Measurements from ENCODE around the gene IFI27.
"Not testable (repeated sequence)": the region's sequence is repeated elsewhere in the genome, so short reads cannot be mapped to it uniquely, and the experiment has no call there.

IFI27 gene

DNA sequence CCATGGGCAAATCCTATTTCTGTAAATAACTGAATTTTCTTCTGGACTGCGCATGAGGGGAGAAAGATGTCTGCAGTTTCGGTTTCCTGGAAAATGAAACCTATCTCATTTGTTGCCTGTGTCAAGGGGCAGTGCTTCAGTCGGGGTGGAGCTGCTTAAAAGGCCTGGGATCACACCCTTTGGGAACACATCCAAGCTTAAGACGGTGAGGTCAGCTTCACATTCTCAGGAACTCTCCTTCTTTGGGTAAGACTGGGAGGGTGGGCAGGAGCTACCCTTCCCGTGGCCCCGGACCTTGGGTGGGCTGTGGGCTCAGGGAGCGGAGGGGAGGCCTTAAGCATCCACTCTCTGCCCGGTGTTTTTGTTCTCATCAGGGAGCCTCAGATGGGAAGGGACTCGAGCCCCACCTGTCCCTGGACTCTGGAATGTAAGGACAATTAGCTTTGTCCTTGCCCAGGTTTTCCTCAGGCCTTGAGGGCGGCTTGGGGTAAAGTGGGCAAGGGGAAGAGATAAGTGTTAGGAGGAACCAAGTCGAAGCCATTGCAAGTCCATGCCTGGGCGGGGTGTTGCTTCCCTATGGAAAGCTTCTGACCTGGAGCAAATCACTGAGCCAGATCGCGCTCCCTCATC is at the start of gene IFI27:
Gene IFI27, plus strand, starts transcription at position 185 of the 630 bp plus-strand sequence.
- no peak for DNase-seq (ENCODE audit: low read depth in 2 of 2)

DNA sequence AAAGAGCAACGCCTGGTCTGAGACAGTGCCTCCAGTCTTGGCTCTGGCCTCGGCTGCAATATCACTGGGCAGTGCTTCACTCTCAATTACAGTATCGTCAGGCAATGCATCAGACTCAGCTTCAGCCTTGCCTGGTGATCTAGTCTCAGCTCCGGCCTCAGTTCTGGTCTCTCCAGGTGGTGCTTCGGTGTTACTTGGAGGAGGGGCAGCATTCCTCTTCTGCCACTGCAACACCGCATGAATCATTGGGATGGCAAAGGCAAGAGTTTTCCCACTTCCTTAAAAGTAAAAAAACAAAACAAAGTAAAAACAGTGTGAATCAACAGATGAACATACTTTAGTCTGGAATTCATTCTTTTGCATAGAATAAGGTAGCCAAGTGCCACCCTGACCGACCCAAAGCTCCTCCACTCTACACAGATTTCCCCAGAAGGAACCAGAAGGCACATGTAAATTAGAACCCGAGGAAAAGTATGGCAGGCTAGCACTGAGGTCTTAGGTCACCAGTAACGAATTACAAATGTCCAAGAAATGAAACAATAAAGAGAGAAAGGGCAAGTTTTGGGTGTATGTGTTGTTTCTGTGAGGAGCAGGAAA is 48.1 kb upstream of the IFI27 start:
- DNase-seq (ENCODE audit: low read depth in 2 of 2), result no peak

DNA sequence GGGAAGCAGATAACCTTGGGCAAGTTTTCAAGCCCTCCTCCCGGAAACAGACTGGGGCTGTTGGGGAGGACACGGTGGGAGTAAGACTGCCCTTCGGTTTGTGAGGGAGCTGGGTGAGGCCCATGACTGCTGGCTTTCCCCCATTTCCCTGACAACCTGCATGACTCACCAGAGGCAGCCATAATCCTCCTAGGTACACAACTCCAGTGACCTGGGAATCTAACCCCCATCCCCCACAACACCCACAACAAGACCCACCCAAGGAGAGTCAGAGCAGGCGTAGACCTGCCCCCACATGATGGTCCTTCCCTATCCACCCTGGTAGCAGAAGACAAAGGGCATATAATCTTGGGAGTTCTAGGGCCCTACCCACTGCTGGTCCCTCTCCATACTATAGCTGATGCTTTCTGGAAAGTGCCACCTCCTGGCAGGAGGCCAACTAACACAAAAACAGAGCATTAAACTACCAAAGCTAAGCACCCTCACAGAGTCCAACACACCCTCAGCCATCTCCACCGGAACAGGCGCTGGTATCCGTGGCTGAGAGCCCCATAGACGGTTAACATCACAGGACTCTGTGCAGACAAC is 44.4 kb upstream of the IFI27 start:
- no peak for DNase-seq (ENCODE audit: low read depth in 2 of 2)

DNA sequence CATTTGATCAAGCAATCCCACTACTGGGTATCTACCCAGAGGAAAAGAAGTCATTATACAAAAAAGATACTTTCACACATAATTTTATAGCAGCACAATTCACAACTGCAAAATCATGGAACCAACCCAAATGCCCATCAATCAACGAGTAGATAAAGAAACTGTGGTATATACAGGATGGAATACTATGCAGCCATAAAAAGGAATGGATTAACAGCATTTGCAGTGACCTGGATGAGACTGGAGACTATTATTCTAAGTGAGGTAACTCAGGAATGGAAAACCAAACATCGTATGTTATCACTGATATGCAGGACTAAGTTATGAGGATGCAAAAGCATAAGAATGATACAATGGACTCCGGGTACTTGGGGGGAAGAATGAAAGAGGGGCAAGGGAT is 38.5 kb upstream of the IFI27 start:
- DNase-seq (ENCODE audit: low read depth in 2 of 2), result not testable (repeated sequence)

DNA sequence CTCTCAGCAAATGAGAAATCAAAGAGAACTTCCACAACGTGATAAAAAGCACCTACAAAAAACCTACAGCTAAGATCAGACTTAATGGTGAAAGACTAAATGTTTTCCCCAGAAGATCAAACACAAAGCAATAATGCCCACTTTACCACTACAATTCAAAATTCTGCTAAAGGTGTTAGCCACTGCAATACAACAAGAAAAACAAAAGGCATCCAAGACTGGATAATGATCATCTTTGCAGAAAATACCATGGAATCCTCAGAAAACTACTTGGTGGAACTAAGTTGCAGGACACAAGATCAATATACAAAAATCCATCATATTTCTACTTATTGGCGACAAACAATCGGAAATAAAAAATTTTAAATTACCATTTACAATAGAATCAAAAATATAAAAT is 36.0 kb upstream of the IFI27 start:
- DNase-seq (ENCODE audit: low read depth in 2 of 2), result no peak

DNA sequence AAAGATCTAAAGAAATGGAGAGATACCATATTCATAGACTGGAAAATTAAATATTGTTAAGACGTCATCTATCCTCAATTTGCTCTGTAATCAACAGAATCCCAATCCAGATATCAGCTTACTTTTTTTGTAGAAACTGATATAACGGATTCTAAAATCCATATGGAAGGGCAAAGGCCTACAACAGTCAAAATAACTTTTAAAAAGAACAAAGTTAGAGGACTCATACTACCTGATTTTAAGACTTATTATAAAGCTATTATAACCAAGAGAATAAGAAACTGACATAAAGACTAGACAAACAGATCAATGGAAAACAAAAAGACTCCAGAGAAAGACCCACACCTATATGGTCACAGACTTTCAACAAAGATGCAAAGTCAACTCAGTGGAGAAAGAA is 35.5 kb upstream of the IFI27 start:
- DNase-seq (ENCODE audit: low read depth in 2 of 2), result no peak

DNA sequence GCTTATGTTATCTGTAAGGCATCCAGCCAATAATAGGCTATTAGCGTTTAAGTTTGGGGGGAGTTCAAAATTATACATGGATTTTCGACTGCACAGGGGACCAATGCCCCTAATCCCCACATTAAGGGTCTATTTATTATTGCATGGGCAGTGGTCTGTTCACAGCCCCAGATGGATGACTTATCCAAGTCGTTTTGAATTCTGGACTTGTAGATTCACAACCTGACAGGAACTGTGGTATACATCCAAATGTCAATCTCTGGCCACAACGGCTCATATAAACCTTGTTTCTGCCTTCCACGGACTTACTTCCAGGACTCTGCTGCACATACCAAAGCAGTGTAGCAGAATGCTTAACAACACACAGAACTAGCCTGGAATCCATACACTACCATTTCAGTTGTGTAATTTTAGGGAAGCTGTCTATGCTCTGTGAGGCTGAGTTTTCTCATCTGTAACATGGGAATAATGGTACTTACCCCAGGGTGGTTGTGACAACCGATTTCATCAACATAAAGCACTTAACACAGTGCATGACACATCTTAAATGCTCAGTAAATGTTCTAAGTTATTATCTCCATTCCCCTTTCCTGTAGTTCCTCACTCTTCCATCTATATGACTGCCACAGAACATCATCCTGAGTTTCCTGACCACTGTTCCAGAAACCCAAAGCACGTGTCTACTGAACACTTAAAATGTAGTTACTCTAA is 33.3 kb upstream of the IFI27 start:
- DNase-seq (ENCODE audit: low read depth in 2 of 2), result no peak

DNA sequence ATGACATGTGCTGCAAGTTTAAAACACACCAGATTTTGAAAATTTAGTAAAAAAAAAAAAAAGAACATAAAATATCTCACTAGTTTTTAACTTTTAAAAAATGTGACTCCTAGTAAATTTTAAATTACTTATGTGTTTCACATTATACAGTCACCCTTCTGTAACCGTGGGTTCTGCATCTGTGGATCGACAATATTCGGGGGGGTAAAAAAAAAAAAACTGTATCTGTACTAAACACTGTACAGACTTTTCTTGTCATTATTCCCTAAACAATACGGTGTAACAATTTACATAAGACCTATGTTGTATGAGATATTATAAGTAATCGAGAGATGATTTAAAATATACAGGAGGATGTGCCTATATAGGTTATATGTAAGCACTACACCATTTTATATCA is 32.7 kb upstream of the IFI27 start:
- no peak for DNase-seq (ENCODE audit: low read depth in 2 of 2)

DNA sequence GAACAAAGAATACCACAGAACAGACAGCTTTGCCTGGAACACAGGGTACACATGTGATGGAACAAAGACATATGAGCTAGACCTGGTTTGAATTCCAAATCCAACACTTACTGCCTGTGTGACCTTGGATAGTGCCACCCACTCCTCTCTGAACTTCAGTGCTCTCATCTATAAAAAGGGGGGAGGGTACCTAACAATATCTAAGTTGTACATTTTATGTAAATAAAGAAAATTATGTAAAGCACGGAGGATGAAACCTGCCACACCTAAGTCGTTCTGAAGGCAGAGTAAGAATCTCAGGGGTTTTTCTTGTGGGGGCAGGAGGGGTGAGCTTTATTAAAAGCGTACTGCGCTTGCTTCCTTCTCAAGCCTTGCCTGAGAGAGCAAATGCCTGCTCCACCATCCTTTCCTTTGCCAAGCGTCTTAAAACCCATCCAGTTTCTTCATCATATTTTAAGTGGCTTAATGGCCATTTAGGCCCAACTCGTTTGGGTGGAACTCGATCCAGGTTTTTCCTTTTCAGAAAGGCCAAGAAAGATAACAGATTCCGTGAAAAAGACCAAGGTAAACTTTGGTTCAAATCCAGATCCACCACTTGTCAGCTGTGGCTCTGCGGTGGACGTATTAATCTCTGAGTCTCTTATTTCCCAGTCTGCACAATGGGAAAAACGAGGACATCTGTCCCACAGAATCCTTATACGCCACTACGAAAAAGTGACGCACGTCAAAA is 30.5 kb upstream of the IFI27 start:
- no peak for DNase-seq (ENCODE audit: low read depth in 2 of 2)

DNA sequence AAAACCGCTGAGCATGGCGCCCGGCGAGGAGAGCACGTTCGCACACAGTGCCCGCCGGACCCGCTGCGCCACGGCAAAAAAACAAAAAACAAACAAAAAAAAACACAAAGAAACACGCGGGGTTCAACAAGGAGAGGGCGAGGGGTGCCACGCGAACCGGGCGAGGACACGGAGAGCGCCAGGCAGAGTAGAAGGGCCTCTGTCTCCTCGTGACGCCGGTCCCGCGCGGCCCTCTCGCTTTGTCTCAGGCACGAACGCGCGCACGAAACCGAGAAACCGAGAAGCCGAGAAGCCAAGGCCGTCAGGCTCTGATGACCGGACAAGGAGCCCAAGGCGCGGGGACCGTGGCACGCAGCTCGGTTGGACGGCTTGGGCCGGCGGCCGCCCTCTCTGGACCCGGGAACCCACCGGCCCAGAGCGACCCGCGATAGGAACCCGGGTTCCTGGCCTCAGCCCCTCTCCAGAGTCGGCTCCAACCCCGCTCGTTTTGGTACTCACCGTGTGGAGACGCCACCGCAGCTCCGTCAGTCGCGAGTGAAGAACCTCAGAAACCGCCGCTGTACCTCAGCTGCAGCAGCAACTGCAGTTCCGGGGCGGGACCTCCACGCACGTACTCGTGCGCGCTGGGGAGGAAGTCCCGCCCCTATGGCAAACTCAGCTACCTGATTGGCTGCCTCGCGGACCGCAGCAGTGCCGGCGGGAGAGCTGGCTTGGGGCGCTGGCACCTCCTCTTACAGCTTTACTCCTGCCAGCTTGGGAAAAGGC is 29.7 kb upstream of the IFI27 start, which contains the start of the genes DDX24 and IFI27L1:
Gene DDX24, minus strand, starts transcription at position 582 of the 765 bp plus-strand sequence. CDS start 1,460 bp downstream, outside the sequence.
Gene IFI27L1, plus strand, starts transcription at position 690 of the 765 bp plus-strand sequence. CDS start 15,628 bp downstream, outside the sequence.
- DNase-seq (ENCODE audit: low read depth in 2 of 2), result peak; percentile 93 to 96

DNA sequence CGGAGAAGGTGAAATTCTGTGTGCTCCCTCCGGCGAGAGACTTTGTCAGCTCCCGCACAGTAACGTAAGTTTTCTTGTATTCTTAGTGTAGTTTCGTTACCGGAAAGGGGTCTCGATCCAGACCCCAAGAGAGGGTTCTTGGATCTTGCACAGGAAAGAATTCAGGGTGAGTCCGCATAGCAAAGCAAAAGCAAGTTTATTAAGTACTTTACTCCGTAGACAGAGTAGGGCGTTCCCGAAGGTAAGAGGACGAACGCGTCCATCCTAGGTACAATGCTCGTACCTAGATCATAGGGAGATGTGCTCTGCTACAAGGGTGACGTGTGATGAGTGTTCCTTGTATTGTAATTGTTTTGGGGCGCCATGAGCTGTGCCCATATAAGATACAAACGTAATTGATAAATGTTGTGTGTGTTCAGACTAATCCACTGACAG is 29.1 kb upstream of the IFI27 start:
- DNase-seq (ENCODE audit: low read depth in 2 of 2), result no peak

DNA sequence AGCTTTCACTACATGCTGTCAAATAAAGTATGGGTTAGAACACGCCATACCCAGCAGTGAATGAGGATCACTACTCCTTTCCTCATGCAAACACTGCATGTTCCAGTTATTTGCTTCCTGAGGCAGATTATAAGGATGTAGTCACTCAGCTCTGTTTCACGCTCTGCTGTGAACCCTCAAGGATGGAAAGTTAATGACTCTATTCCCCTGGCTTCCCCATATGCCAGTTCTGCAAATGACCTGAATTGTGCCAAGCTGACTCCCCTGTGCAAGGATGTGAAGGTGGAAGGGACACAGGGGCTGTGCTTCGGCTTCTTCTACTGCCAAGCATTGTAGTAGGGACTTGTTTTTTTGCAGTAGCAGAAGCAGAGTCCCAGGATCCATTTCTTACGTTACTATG is 22.6 kb upstream of the IFI27 start:
- DNase-seq (ENCODE audit: low read depth in 2 of 2), result no peak

DNA sequence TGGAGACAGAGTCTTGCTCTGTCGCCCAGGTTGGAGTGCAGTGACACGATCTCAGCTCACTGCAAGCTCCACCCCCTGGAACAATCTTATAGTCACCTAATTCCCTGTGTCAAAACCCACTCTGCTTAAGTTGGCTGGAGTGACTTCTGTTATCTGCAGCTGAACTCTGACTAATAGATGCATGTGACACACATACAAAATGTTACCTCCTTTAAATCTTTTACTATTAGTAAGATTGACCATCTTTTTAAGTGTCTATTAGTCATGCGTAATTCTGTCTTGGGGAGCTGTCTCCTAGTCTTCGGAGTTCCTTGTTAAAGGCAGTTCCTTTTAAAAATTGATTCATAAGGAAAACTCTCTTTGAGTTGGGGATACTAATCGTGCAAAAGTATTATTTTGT is 22.0 kb upstream of the IFI27 start:
- DNase-seq (ENCODE audit: low read depth in 2 of 2), result no peak

DNA sequence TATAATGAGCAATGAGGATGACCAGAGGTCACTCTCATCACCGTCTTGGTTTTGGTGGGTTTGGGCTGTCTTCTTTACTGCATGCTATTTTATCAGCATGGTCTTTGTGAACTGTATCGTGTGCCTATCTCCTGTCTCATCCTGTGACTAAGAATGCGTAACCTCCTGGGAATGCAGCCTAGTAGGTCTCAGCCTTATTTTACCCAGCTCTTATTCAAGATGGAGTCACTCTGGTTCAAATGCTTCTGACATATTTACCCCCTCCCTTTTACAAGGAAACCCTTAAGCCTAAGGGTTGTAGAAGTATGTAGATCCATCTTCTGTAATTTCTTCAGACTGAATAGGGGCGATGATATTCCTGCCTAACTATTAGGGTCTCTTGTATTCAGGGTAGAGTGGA is 21.1 kb upstream of the IFI27 start:
- no peak for DNase-seq (ENCODE audit: low read depth in 2 of 2)

DNA sequence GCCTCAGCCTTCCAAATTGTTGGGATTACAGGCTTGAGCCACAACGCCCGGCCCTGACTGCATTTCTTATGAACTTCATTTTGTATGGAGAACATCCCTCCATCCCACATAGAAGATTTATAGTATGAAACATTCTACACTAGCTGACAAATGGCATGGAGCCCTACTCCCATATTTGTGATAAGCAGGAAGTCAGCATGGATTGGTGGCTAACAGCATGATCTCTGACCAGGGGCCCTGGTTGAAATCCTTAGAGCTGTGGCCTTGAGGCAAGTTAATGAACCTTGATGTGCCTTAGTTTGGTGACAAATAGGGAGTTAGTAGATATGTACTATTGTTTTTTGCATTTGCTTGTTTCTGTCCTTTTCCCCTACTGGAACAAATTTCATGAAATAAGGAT is 17.1 kb upstream of the IFI27 start:
- DNase-seq (ENCODE audit: low read depth in 2 of 2), result no peak

DNA sequence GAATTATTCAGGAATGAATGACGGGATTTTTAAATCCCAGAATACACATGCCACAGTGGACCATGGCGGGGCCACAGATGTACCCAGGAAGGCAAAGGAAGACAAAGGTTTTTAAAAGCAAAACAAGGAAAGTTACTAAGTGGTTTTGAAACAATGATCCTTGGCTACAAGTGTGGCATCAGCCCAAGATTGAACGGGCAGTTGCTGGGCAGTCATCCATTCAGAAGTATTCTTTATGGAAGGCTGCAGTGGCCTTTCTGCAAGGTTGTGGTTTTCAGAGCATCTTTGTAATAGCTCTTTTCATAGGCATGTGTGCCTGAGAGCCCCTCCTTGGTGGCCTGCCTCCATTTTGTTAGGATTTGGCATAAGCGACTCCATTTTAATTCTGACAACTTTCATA is 13.4 kb upstream of the IFI27 start:
- DNase-seq (ENCODE audit: low read depth in 2 of 2), result no peak

DNA sequence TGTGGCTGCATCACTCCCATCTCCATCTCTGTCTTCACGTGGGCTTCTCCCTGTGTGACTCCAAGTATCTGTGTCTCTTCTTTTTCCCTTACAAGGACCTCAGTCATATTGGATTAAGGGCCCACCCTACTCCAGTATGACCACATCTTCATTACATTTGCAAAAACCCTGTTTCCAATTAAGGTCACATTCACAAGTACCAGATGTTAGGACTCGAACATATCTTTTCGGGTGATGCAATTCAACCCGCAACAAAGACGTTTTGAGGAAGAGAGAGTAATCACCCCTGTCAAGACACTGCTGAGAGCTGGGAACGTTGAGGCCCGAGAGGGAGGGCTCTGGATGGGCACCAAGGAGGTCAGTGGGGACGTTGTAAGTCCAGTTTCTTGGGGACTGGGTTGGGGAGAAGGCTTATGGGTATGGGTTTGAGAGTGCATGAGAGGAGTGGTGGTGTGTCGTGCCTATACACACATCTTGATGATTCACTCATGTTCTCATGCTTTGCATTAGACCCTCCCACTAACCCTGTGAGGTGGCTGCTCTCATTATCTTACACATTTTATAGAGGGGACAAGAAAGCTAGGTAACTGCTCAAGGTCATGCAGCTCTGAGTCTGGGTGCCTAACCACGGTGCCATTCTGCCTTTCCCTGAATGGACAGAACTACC is 12.1 kb upstream of the IFI27 start:
- no peak for DNase-seq (ENCODE audit: low read depth in 2 of 2)

DNA sequence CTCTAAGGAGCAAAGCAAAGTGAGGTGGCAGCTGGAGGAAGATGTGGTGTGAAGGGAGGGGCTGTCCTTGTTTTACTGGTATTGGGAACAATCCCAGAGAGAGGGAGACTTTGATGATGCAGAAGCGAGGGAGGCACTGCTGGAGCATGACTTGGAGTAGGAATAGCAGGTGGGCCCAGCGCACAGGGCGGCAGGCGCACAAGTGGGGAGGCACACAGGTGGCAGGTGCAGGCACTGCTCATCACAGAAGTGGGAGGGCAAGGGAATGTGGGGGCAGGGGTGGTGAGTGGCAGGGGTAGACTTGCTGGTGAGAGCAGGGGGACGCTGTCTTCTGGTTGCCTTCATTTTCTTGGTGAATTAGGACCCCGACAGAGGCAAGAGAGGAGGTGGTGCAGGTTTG is 11.5 kb upstream of the IFI27 start:
- no peak for DNase-seq (ENCODE audit: low read depth in 2 of 2)

DNA sequence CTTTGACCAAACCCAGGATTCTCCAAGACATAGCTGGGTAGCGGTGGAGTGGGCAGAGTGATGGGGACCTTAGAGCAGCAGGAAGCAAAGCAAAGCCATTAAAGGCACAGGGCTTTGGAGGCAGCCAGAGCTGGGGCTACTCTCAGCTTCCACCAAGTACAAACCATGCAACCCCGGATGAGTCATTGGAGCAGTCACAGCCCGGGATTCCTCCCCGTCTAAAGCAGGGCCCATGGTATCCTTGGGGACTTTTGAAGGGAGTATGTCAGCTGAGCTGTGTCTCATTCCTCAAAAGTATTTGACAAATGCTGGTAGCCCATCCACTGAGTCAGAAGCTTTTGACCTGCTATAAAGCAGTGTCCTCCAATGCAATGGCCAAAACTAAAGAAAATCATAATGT is 9.7 kb upstream of the IFI27 start:
- no peak for DNase-seq (ENCODE audit: low read depth in 2 of 2)

DNA sequence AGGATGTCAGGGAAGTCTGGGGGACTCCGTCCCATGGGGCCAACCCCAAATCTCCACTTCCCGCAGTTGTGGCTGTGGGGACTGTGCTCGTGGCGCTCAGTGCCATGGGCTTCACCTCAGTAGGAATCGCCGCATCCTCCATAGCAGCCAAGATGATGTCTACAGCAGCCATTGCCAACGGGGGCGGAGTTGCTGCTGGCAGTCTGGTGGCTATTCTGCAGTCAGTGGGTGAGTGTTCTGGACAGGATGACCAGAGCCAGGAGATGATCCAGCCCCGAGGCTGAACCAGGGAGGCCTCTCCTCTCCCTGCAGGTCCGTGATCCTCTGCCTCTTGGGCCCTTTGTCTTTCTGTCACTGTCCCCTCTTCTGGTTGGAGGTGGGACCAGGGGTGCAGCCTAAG is 8.8 kb upstream of the IFI27 start:
- no peak for DNase-seq (ENCODE audit: low read depth in 2 of 2)
